Left ventricle myocardium inferior (tissue), 1 donor: Measurements from ENCODE around the gene ZC3H13. TPM values are rescaled to one million over a fixed set of nuclear protein-coding genes. Genes with fewer than 3 reads are reported as not detected.
A peak's percentile ranks its signal among the peaks of the same experiment; 100 is the strongest.

Experiments
- DNase-seq: peaks from one replicate; pipeline ENCODE4 v3.0.0-alpha.2; 2020
- H3K27ac ChIP-seq: fragments of 200-600 bp; replicated peaks from 2 replicates; pipeline ENCODE4 v1.8.0; 2021
- H3K27me3 ChIP-seq: fragments of 200-600 bp; 2 replicates; pipeline ENCODE4 v1.8.0; 2021; ENCODE audit warnings: low read depth
- H3K36me3 ChIP-seq: fragments of 200-600 bp; 2 replicates; pipeline ENCODE4 v1.8.0; 2021
- H3K4me1 ChIP-seq: fragments of 200-600 bp; 2 replicates; pipeline ENCODE4 v1.8.0; 2021
- H3K4me3 ChIP-seq: fragments of 200-600 bp; 2 replicates; pipeline ENCODE4 v1.8.0; 2021; ENCODE audit warnings: mild to moderate bottlenecking, moderate library complexity
- H3K9me3 ChIP-seq: fragments of 200-600 bp; replicated peaks from 2 replicates; pipeline ENCODE4 v1.8.0; 2021
- CTCF ChIP-seq: fragments of 200-600 bp; IDR thresholded peaks from 2 replicates; pipeline ENCODE4 v1.8.0; 2021; ENCODE audit warnings: antibody characterized with exemption, mild to moderate bottlenecking, borderline replicate concordance
- intact Hi-C: fragments of 100-400 bp; cut with micrococcal nuclease; formaldehyde crosslinking; loops from one replicate; pipeline ENCODE4 v1.11.0; 2022
- total RNA-seq: library from RNA; stranded (reverse); fragmentation: NEBNext Ultra II Directional; extraction: Animal tissue kit (Norgen Biotek cat#: 25700); gene quantifications from one replicate; pipeline ENCODE4 v1.2.1, GENCODE V29; 2021
- donor health status: DM: no; HTN: yes; CAD: no; lungs with severe emphysema.

ZC3H13 gene
- total RNA-seq, 1 donor from 2014 or later = 37.8 TPM

DNA sequence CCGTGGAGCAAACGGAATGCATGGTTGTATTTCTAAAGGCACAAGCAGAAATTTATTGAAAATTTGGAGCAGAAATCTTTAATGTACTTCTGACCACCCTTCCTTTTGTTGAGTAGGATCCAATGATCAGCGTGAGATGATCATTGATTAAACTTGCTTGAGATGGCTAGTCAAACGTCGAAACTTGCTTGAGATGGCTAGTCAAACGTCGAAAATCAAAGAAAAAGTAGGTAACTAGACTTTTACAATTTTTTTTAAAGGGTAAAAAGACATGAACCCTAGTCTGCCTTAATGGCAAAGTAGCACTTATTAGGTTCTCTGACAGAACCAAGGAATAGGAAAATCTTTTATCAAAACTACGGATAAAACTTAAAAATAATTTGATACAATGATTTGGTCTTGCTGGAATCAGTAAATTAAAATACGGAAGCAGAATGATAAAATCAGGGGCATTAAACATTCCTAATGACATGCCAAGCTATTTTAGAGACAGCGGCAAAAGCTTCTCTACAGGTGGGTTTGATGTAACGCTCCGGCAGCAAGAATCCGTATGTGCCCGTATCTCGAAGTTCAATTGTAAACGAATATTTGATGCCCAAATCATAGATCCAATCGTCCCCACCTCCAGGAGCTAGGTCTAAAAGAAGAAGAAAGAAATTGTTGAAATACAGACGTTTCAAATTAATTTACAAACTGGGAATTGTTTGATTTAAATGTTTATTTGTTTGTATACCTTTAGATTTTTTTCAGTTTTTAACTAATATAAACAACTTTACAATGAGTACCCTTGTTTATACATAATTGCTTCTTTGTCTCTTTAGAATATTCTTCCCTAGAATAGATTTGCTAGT is 841 bp upstream of the ZC3H13 start:
- H3K27ac ChIP-seq = peak overlapping the region; percentile 91
- intact Hi-C loops = no loop called here
- no peak for DNase-seq
- H3K4me1 ChIP-seq = peaks cover 46% of the 10 kb centered on the region
- no peaks in the 10 kb centered on the region for H3K27me3 ChIP-seq
- no peaks in the 10 kb centered on the region for H3K36me3 ChIP-seq
- H3K4me3 ChIP-seq = peak overlapping the region; percentile 85
- H3K9me3 ChIP-seq = no peaks in the 10 kb centered on the region
- no peak for TF ChIP-seq CTCF

DNA sequence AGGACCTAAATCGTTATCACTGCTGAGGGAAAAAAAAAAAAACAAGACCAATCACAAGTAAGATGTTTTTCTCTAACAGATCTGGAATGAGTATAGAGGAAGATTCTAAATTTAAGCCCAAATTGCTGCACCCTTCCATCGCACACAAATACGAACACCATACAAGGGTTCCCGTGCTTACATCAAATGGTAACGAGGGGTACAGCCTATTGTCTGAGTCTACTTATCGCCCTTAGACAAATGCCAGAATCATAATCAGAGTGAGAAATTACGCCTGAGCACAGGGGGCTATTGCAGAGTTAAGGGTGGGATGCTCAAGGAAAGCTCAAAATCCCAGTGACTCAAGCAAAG is 603 bp downstream of the ZC3H13 start:
- intact Hi-C loops = no loop called here
- DNase-seq = no peak
- Histone ChIP-seq H3K4me1 (peaks cover 50% of the 10 kb centered on the region), H3K9me3 (no peaks in the 10 kb centered on the region), H3K27me3 (no peaks in the 10 kb centered on the region), H3K27ac (peak overlapping the region; percentile 91), H3K36me3 (no peaks in the 10 kb centered on the region), H3K4me3 (peak overlapping the region; percentile 85)
- no peak for TF ChIP-seq CTCF

GRCh38 chr13:46050771-46051170 is 1.8 kb downstream of the ZC3H13 start:
- Histone ChIP-seq H3K9me3 (no peaks in the 10 kb centered on the region), H3K27ac (no peak overlapping the region), H3K4me1 (peaks cover 50% of the 10 kb centered on the region), H3K27me3 (no peaks in the 10 kb centered on the region), H3K4me3 (peak overlapping the region; percentile 85), H3K36me3 (no peaks in the 10 kb centered on the region)
- intact Hi-C loops = no loop called here
- DNase-seq = no peak
- TF ChIP-seq CTCF = no peak

- Histone ChIP-seq H3K27me3 (no peaks in the 10 kb centered on the region), H3K36me3 (peaks cover 12% of the 10 kb centered on the region), H3K27ac (no peak overlapping the region), H3K4me1 (peaks cover 27% of the 10 kb centered on the region), H3K4me3 (no peak overlapping the region), H3K9me3 (no peaks in the 10 kb centered on the region)
- intact Hi-C loops = no loop called here
- TF ChIP-seq CTCF = no peak
- no peak for DNase-seq
Measured at GRCh38 chr13:46045424-46045823, 7.1 kb downstream of the ZC3H13 start.

- Histone ChIP-seq H3K9me3 (no peaks in the 10 kb centered on the region), H3K4me1 (peaks cover 14% of the 10 kb centered on the region), H3K36me3 (peaks cover 27% of the 10 kb centered on the region), H3K27ac (no peak overlapping the region), H3K4me3 (no peak overlapping the region), H3K27me3 (no peaks in the 10 kb centered on the region)
- no peak for DNase-seq
- intact Hi-C loops = no loop called here
- TF ChIP-seq CTCF = no peak
Measured at GRCh38 chr13:46043647-46044046, 8.9 kb downstream of the ZC3H13 start.
